GM19099 (cell line): ENCODE data around the gene RNF213.

Experiments
- POLR2A ChIP-seq: IDR thresholded peaks from 3 replicates; pipeline ENCODE4 v1.6.1; 2011; ENCODE audit warnings: low read depth; ENCODE audit not compliant: insufficient read length; ENCODE audit errors: extremely low read depth

The RNF213 gene

DNA sequence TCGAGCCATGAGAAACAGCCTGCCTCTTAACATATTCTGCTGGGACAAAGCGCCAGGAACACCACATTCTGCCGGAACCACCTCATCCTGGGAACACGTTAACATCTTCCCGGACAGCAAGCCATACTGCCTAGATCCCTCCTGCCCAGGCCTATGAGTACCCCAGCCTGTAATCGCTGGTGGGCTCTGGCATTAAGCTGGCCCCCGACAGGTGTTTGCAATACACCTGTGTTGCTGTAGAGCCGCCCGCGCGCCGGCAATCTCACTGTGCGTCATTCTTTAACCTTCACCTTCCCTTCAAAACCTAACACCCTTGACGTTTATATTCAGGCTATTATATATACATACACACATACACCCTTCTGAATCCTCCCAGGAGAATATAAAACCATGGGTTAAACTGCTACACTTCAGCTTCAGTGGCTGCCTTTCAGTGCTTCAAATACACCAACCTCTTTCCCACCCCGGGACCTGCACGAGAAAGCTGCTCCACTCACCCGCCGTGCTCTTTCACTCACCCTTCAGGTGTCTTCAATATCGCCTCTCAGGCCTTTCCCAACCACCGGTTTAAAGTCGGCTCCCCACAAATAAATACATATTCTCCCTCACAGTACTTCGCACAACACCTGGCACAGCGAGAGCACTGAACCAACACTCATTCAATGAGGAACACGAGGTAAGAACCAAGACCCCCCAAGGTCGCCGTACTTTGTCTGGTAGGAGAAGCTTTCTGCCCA, 153.3 kb downstream of the RNF213 start:
- TF ChIP-seq POLR2A = no peak

GRCh38 chr17:80414508-80414802, 153.8 kb downstream of the RNF213 start:
- no peak for TF ChIP-seq POLR2A

- peak; percentile 74 for TF ChIP-seq POLR2A
Observed at GRCh38 chr17:80414803-80415625, 154.4 kb downstream of the RNF213 start, which contains the start of gene ENDOV. Gene ENDOV, plus strand, starts transcription at chr17:80415167. Its CDS starts 28 bp downstream, at chr17:80415195.

DNA sequence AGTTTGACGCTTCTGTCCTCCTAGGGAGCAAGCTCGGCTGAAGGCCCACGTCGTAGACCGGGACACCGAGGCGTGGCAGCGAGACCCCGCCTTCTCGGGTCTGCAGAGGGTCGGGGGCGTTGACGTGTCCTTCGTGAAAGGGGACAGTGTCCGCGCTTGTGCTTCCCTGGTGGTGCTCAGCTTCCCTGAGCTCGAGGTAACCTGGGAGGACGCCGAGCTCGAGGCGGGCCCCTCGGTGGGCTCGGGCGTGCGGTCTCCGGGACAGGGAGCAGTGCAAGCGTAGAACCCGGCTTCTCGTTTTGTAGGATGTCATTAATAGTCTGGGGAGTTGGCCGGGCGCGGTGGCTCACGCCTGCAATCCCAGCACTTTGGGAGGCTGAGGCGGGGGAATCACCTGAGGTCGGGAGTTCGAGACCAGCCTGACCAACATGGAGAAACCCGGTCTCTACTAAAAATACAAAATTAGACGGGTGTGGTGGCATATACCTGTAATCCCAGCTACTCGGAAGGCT, 155.0 kb downstream of the RNF213 start:
- TF ChIP-seq POLR2A = no peak

DNA sequence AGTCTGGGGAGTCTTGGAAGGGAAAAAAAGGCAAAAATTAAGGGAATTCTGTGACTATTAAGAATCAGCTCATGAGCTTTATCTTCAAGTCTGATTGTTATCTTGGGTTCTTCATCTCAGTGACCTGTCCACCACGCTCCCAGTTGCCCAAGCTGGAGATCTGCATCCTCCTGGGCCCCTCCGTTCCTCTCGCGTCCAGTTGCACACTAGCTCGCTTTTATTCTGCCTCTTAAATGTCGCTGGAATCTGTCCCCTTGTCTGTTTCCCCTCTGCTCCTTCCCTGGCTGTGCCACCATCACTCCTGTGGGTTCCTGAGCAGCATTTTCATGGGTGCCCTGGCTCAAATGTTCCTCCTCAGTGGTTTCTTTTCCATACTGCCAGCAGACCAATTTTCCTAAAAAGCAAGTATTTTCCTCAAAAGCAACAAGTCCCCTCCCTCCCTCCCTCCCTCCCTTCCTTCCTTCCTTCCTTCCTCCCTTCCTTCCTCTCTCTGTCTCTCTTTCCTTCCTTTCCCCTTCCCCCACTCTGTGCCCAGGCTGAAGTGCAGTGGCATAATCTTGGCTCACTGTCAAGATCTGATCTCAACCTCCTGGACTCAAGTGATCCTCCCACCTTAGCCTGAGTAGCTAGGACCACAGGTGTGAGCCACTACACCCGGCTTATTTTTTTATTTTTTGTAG, 155.7 kb downstream of the RNF213 start:
- no peak for TF ChIP-seq POLR2A

DNA sequence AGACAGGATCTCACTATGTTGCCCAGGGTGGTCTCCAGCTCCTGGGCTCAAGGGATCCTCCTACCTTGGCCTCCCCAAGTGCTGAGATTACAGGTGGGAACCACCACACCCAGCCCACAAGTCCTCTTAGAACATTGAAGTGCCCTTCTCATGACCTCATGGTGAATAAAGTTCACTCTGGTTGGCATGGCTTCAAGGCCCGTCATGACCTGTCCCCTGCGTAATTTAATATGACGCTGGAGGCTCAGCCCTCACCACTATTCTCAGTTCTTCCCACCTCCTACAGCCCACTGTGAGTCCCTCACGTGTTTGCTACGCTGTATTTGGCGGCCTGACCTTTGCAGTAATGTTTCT, 156.3 kb downstream of the RNF213 start:
- no peak for TF ChIP-seq POLR2A

DNA sequence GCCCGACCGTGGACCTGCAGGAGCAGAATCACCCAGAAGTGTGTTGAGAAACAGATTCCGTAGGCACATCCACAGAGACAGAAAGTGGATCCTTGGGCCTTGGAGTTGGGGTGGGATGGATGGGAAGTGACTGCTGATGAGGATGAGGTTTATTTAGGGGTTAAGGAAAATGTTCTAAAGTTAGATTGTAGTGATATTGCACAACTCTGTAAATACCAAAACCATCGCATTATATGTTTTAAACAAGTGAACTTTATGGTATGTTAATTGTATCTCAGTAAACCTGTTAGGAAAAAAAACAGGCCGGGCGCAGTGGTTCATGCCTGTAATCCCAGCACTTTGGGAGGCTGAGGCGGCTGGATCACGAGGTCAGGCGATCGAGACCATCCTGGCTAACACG, 157.9 kb downstream of the RNF213 start:
- TF ChIP-seq POLR2A = no peak

GRCh38 chr17:80419255-80419654, 158.6 kb downstream of the RNF213 start:
- TF ChIP-seq POLR2A = no peak

- TF ChIP-seq POLR2A = no peak
Observed at GRCh38 chr17:80421381-80422090, 160.9 kb downstream of the RNF213 start.

- no peak for TF ChIP-seq POLR2A
Observed at GRCh38 chr17:80422276-80422675, 161.6 kb downstream of the RNF213 start.

DNA sequence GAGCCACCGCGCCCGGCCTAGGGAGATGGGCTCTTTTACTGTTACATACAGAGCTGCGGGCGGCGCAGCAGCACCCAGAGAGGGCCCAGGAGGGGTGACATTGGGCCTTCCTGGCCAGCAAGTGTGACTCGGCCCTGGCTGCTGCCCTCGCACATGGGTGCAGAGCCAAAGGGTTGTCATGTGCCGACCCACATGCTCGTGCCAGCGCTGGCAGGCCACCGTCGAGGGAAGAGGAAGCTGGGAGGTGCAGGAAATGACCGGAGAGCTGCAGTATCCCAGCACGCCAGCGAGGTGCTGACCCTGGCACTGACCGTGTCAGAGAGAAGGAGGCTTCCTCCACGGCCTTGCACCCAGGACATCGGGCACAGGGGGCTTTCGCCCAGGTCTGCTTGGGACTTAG, 162.3 kb downstream of the RNF213 start:
- no peak for TF ChIP-seq POLR2A

DNA sequence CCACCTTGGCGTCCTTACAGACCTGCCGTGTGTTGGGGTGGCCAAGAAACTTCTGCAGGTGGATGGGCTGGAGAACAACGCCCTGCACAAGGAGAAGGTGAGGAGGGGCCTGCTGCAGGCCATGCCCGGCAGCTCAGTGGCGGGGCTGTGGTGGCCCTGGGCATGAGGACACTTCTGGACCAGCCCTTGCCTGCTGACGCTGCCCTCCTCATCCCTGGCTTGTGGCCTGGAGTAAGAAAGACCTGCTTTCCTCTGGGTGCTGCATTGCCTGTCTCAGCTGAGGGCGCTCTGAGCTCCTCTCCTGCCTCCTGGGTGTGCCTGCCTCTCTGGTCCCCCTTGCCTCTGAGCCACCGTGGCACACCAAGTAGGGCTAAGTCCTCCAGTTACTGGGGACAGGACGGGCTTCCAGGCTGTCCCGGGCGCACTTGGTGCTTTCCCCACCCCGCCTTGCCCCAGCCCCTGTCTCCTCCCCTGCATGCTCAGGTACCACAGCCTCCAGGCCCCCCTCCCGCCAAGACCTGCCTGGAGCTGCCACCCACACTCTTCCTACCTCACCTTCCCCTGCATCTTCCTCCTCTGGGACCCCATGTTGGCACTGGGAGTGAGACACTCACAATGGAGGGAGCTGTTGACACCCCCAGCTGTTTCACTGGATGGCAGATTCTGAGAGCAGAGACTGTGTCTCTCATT, 163.0 kb downstream of the RNF213 start:
- TF ChIP-seq POLR2A = no peak

- TF ChIP-seq POLR2A = no peak
Observed at GRCh38 chr17:80424261-80424660, 163.6 kb downstream of the RNF213 start.

- TF ChIP-seq POLR2A = no peak
Observed at GRCh38 chr17:80424878-80425765, 164.5 kb downstream of the RNF213 start.

DNA sequence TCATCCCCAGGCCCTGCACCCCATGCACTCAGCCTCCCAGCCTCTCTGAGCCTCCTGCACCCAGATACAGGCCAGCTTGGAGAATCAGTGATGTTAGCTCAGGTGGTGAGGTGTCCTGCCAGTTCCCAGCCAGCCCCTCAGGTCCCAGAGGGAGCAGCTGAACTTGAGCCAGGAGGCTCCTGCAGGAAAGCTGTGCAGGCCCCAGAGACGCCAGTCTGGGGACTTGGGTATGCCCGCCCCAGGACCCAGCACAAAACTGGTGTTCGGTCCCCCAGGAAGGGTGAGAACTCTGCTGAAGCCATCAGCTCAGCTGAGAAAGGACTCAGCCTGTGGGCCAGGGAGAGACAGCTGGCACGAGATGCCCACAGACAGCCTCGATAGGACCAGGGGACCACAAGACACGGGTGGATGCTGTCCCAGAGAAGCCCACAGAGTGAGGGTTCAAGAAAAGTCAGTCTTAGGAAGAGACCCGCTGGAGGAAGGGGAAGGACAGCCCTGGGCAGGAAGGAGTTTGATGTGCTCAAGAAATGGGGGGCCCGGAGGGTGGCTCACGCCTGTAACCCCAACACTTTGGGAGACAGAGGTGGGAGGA, 165.3 kb downstream of the RNF213 start:
- no peak for TF ChIP-seq POLR2A
